WTC11 (cell line): Measurements from ENCODE around the gene CNTN5. TPM values are rescaled to one million over a fixed set of nuclear protein-coding genes. Genes with fewer than 3 reads are reported as not detected.

Experiments
- ATAC-seq: fragments of 200-7000 bp; cut with Tn5 transposase; 2 replicates; pipeline ENCODE4 v1.10.0; 2021; ENCODE audit warnings: mild to moderate bottlenecking, moderate library complexity
- CTCF ChIA-PET: fragments of 300-600 bp; sonication (Branson Sonifier 250); formaldehyde crosslinking; loops from one replicate; lab custom pipeline; 2021; ENCODE audit warnings: antibody characterized with exemption; lab: Charles Lee
- POLR2A ChIA-PET: fragments of 350-600 bp; sonication (Branson Sonifier 250); formaldehyde crosslinking; loops from one replicate; lab custom pipeline; 2021; ENCODE audit warnings: antibody characterized with exemption; lab: Charles Lee
- DNase-seq: peaks from one replicate; pipeline ENCODE4 v3.0.0; 2021; ENCODE audit warnings: low spot score
- H3K27ac Mint-ChIP-seq: 2 replicates; pipeline ENCODE4 v1.8.0; 2021; ENCODE audit warnings: mixed read lengths
- H3K27me3 Mint-ChIP-seq: 2 replicates; pipeline ENCODE4 v1.8.0; 2021; ENCODE audit warnings: low read depth, mild to moderate bottlenecking, moderate library complexity, mixed read lengths
- H3K36me3 Mint-ChIP-seq: 2 replicates; pipeline ENCODE4 v1.8.0; 2021; ENCODE audit warnings: mixed read lengths
- H3K4me1 Mint-ChIP-seq: 2 replicates; pipeline ENCODE4 v1.8.0; 2022; ENCODE audit warnings: mixed read lengths
- H3K4me3 Mint-ChIP-seq: 2 replicates; pipeline ENCODE4 v1.8.0; 2021; ENCODE audit warnings: mild to moderate bottlenecking, moderate library complexity, mixed read lengths
- H3K9me3 Mint-ChIP-seq: 2 replicates; pipeline ENCODE4 v1.8.0; 2021; ENCODE audit warnings: mixed read lengths
- AR ChIP-seq: fragments of 250-450 bp; sonication (Bioruptor Pico); IDR thresholded peaks from 2 replicates; pipeline ENCODE4 v1.9.0; 2021; ENCODE audit warnings: mild to moderate bottlenecking
- ATF1 ChIP-seq: sonication (generic); formaldehyde crosslinking; IDR thresholded peaks from 2 replicates; pipeline ENCODE4 v1.8.1; 2023; ENCODE audit warnings: mild to moderate bottlenecking, moderate library complexity, missing genetic modification reagents
- ATF3 ChIP-seq: sonication (generic); formaldehyde crosslinking; conservative IDR thresholded peaks from 2 replicates; pipeline ENCODE4 v1.8.1; 2022; ENCODE audit warnings: mild to moderate bottlenecking, missing genetic modification reagents
- E2F4 ChIP-seq: sonication (generic); formaldehyde crosslinking; IDR thresholded peaks from 2 replicates; pipeline ENCODE4 v1.8.1; 2022; ENCODE audit warnings: low read depth, mild to moderate bottlenecking, moderate library complexity, missing genetic modification reagents, borderline replicate concordance
- ELF4 ChIP-seq: sonication (generic); formaldehyde crosslinking; IDR thresholded peaks from 2 replicates; pipeline ENCODE4 v1.8.1; 2022; ENCODE audit warnings: low read depth, mild to moderate bottlenecking, moderate library complexity, missing genetic modification reagents
- FOXK1 ChIP-seq: sonication (generic); formaldehyde crosslinking; IDR thresholded peaks from 2 replicates; pipeline ENCODE4 v1.8.0; 2022; ENCODE audit warnings: mild to moderate bottlenecking, moderate library complexity, missing genetic modification reagents
- FOXP4 ChIP-seq: sonication (generic); formaldehyde crosslinking; IDR thresholded peaks from 2 replicates; pipeline ENCODE4 v1.8.0; 2022; ENCODE audit warnings: mild to moderate bottlenecking, missing genetic modification reagents
- KAT7 ChIP-seq: sonication (generic); formaldehyde crosslinking; IDR thresholded peaks from 2 replicates; pipeline ENCODE4 v1.8.1; 2023; ENCODE audit warnings: missing genetic modification reagents, mild to moderate bottlenecking, borderline replicate concordance
- NFATC4 ChIP-seq: fragments of 250-450 bp; sonication (Bioruptor Pico); IDR thresholded peaks from 2 replicates; pipeline ENCODE4 v1.9.0; 2021; ENCODE audit warnings: mild to moderate bottlenecking
- PRRX2 ChIP-seq: fragments of 250-450 bp; sonication (Bioruptor Pico); IDR thresholded peaks from 2 replicates; pipeline ENCODE4 v1.8.0; 2021; ENCODE audit warnings: mild to moderate bottlenecking
- RORB ChIP-seq: fragments of 250-450 bp; sonication (Bioruptor Pico); IDR thresholded peaks from 2 replicates; pipeline ENCODE4 v1.9.0; 2021; ENCODE audit warnings: mild to moderate bottlenecking
- SOX15 ChIP-seq: fragments of 250-450 bp; sonication (Bioruptor Pico); IDR thresholded peaks from 2 replicates; pipeline ENCODE4 v1.9.0; 2021; ENCODE audit warnings: mild to moderate bottlenecking
- STAT6 ChIP-seq: sonication (generic); formaldehyde crosslinking; conservative IDR thresholded peaks from 2 replicates; pipeline ENCODE4 v1.8.1; 2023; ENCODE audit warnings: mild to moderate bottlenecking, low read depth, missing genetic modification reagents, moderate library complexity
- ZBTB21 ChIP-seq: sonication (generic); formaldehyde crosslinking; IDR thresholded peaks from 2 replicates; pipeline ENCODE4 v1.8.1; 2023; ENCODE audit warnings: mild to moderate bottlenecking, missing genetic modification reagents, borderline replicate concordance
- ZNF232 ChIP-seq: sonication (generic); formaldehyde crosslinking; IDR thresholded peaks from 2 replicates; pipeline ENCODE4 v1.8.0; 2022; ENCODE audit warnings: mild to moderate bottlenecking, missing genetic modification reagents
- ZNF263 ChIP-seq: sonication (generic); formaldehyde crosslinking; IDR thresholded peaks from 2 replicates; pipeline ENCODE4 v1.8.1; 2022; ENCODE audit warnings: low read depth, mild to moderate bottlenecking, moderate library complexity, missing genetic modification reagents
- ZNF317 ChIP-seq: sonication (generic); formaldehyde crosslinking; IDR thresholded peaks from 2 replicates; pipeline ENCODE4 v1.8.1; 2023; ENCODE audit warnings: low read depth, mild to moderate bottlenecking, moderate library complexity, missing genetic modification reagents, borderline replicate concordance
- ZNF423 ChIP-seq: fragments of 250-450 bp; sonication (Bioruptor Pico); IDR thresholded peaks from 2 replicates; pipeline ENCODE4 v2.1.2; 2022; ENCODE audit warnings: mild to moderate bottlenecking, moderate library complexity
- ZNF425 ChIP-seq: fragments of 250-450 bp; sonication (Bioruptor Pico); conservative IDR thresholded peaks from 2 replicates; pipeline ENCODE4 v1.9.0; 2021; ENCODE audit warnings: mild to moderate bottlenecking
- total RNA-seq: library from RNA; stranded (reverse); gene quantifications from 3 replicates; pipeline ENCODE4 v1.2.3, GENCODE V29; 2021

The CNTN5 gene
- total RNA-seq, 1 experiment from 2014 or later = 0.07 TPM

- no peak overlapping the region for H3K4me3 Mint-ChIP-seq
- H3K36me3 Mint-ChIP-seq = no peaks in the 10 kb centered on the region
- no peak for DNase-seq
- no peak for ATAC-seq
- no peaks in the 10 kb centered on the region for H3K9me3 Mint-ChIP-seq
- ChIA-PET CTCF (no interaction called here), POLR2A (no interaction called here)
- no peak overlapping the region for H3K27ac Mint-ChIP-seq
- no peaks in the 10 kb centered on the region for H3K27me3 Mint-ChIP-seq
- TF ChIP-seq PRRX2 (no peak), E2F4 (no peak), FOXK1 (CRISPR knock-in tag) (no peak), RORB (no peak)
- H3K4me1 Mint-ChIP-seq = peaks cover 10% of the 10 kb centered on the region
Measured at GRCh38 chr11:99171330-99171729, 150.6 kb downstream of the CNTN5 start.

GRCh38 chr11:99176430-99176829, 155.7 kb downstream of the CNTN5 start:
- H3K9me3 Mint-ChIP-seq = no peaks in the 10 kb centered on the region
- DNase-seq (no peak), ATAC-seq (no peak)
- H3K27me3 Mint-ChIP-seq = no peaks in the 10 kb centered on the region
- H3K27ac Mint-ChIP-seq = no peak overlapping the region
- H3K4me1 Mint-ChIP-seq = peaks cover under 1% of the 10 kb centered on the region; the same call in 1 of the 2 replicates
- POLR2A ChIA-PET = no interaction called here
- no peaks in the 10 kb centered on the region for H3K36me3 Mint-ChIP-seq
- CTCF ChIA-PET = no interaction called here
- no peak overlapping the region for H3K4me3 Mint-ChIP-seq
- TF ChIP-seq ZNF232 (CRISPR knock-in tag) = no peak
- TF ChIP-seq ZNF263 = no peak
- no peak for TF ChIP-seq ZNF423 (CRISPR knock-in tag)
- no peak for TF ChIP-seq KAT7
- TF ChIP-seq PRRX2 = no peak
- no peak for TF ChIP-seq ATF3 (CRISPR knock-in tag)
- TF ChIP-seq ZBTB21 = no peak
- no peak for TF ChIP-seq NFATC4 (CRISPR knock-in tag)
- no peak for TF ChIP-seq STAT6 (CRISPR knock-in tag)
- no peak for TF ChIP-seq ELF4 (CRISPR knock-in tag)
- TF ChIP-seq ATF1 = no peak
- no peak for TF ChIP-seq AR (CRISPR knock-in tag)

GRCh38 chr11:99177446-99177845, 156.7 kb downstream of the CNTN5 start:
- Mint-ChIP-seq H3K36me3 (no peaks in the 10 kb centered on the region), H3K27me3 (no peaks in the 10 kb centered on the region), H3K27ac (no peak overlapping the region), H3K9me3 (no peaks in the 10 kb centered on the region), H3K4me3 (no peak overlapping the region), H3K4me1 (no peaks in the 10 kb centered on the region)
- POLR2A ChIA-PET = no interaction called here
- CTCF ChIA-PET = no interaction called here
- DNase-seq = no peak
- no peak for ATAC-seq
- TF ChIP-seq ZNF317 (CRISPR knock-in tag) (no peak), ZNF425 (CRISPR knock-in tag) (no peak), SOX15 (CRISPR knock-in tag) (no peak), FOXP4 (CRISPR knock-in tag) (no peak), STAT6 (CRISPR knock-in tag) (no peak)
